A549 (cell line): ENCODE measurements around the gene SLC35F3. TPM values are rescaled to one million over a fixed set of nuclear protein-coding genes. Genes with fewer than 3 reads are reported as not detected.

Experiments
- ATAC-seq, 2 experiments: fragments of 200-7000 bp in 1 of 2; fragments of >200 bp in 1 of 2; cut with Nextera tagmentation in 1 of 2; cut with Tn5 transposase in 1 of 2; 3 replicates each; pipeline versions ENCODE4 v1.8.0 to v1.9.1; 2018 to 2020; ENCODE audit warnings: mild to moderate bottlenecking in 1 of 2, moderate library complexity in 1 of 2
- CTCF ChIA-PET: fragments of 300-600 bp; sonication (Branson Sonifier 250); formaldehyde crosslinking; extraction: SDS; loops from one replicate; lab custom pipeline; 2021; ENCODE audit warnings: antibody characterized with exemption, inconsistent platforms; lab: Yijun Ruan, JAX
- POLR2A ChIA-PET: fragments of 350-600 bp; formaldehyde crosslinking; extraction: SDS; loops from one replicate; lab custom pipeline; 2021; ENCODE audit warnings: antibody characterized with exemption, inconsistent platforms; lab: Yijun Ruan, JAX
- DNase-seq, 2 experiments: peaks; one replicate each; pipeline versions ENCODE4 v3.0.0 to v3.0.0-alpha.2; 2011 to 2016; ENCODE audit warnings: low read depth in 1 of 2, low spot score in 1 of 2
- FAIRE-seq: peaks from 2 replicates; lab custom pipeline; 2011; peaks lifted over from hg19 to GRCh38; lab: Jason Lieb, UNC
- H3K27ac ChIP-seq, 2 experiments: fragments of >200 bp; sonication (Bioruptor Twin); formaldehyde crosslinking; 3 replicates each; pipeline ENCODE4 v1.5.1; 2016 to 2017
- H3K4me1 ChIP-seq: fragments of >200 bp; sonication (Bioruptor Twin); formaldehyde crosslinking; 3 replicates; pipeline ENCODE4 v1.6.1; 2016
- H3K4me2 ChIP-seq: fragments of >200 bp; sonication (Bioruptor Twin); formaldehyde crosslinking; 3 replicates; pipeline ENCODE4 v1.6.1; 2016
- H3K4me3 ChIP-seq: fragments of >200 bp; sonication (Bioruptor Twin); formaldehyde crosslinking; 3 replicates; pipeline ENCODE4 v1.5.1; 2016
- H3K9me3 ChIP-seq: fragments of >200 bp; sonication (Bioruptor Twin); formaldehyde crosslinking; 3 replicates; pipeline ENCODE4 v1.6.1; 2016
- BCL3 ChIP-seq: fragments of >200 bp; sonication (Bioruptor Twin); formaldehyde crosslinking; IDR thresholded peaks from 3 replicates; pipeline ENCODE4 v1.6.1; 2016
- CEBPB ChIP-seq, 2 experiments: fragments of >200 bp in 1 of 2; sonication (Bioruptor Twin) in 1 of 2; formaldehyde crosslinking in 1 of 2; IDR thresholded peaks; 2 replicates each; pipeline ENCODE4 v1.6.1; 2012 to 2016
- FOSB ChIP-seq: fragments of 250-450 bp; sonication (Bioruptor Pico); IDR thresholded peaks from 2 replicates; pipeline ENCODE4 v1.5.0; 2020; ENCODE audit warnings: mild to moderate bottlenecking, moderate library complexity
- FOSL2 ChIP-seq, 2 experiments: fragments of 450-650 bp in 1 of 2; fragments of >200 bp in 1 of 2; sonication (Bioruptor Twin) in 1 of 2; formaldehyde crosslinking; IDR thresholded peaks; 2 replicates each; pipeline versions ENCODE4 v1.5.0 to v1.6.1; 2016 to 2020; ENCODE audit warnings: mild to moderate bottlenecking in 1 of 2, moderate library complexity in 1 of 2
- FOXS1 ChIP-seq: fragments of 250-450 bp; sonication (Bioruptor Pico); IDR thresholded peaks from 2 replicates; pipeline ENCODE4 v1.5.0; 2020; ENCODE audit warnings: mild to moderate bottlenecking, moderate library complexity
- GATA3 ChIP-seq: IDR thresholded peaks from 2 replicates; pipeline ENCODE4 v1.6.1; 2012; ENCODE audit warnings: borderline replicate concordance
- HDAC2 ChIP-seq: fragments of 200-600 bp; sonication (generic); IDR thresholded peaks from 2 replicates; pipeline ENCODE4 v1.6.1; 2016
- HOXB13 ChIP-seq: fragments of 250-450 bp; sonication (Bioruptor Pico); IDR thresholded peaks from 2 replicates; pipeline ENCODE4 v1.5.0; 2020; ENCODE audit warnings: low read depth, mild to moderate bottlenecking, moderate library complexity
- JUN ChIP-seq, 2 experiments: fragments of >200 bp; sonication (Bioruptor Twin); formaldehyde crosslinking; IDR thresholded peaks; 2 replicates in 1 of 2; 3 replicates in 1 of 2; pipeline ENCODE4 v1.6.1; 2016 to 2017
- JUNB ChIP-seq: fragments of >200 bp; sonication (Bioruptor Twin); formaldehyde crosslinking; IDR thresholded peaks from 2 replicates; pipeline ENCODE4 v1.6.1; 2016
- MAFK ChIP-seq: fragments of 450-650 bp; IDR thresholded peaks from 2 replicates; pipeline ENCODE4 v1.6.1; 2014; ENCODE audit not compliant: partially characterized antibody
- NFE2L2 ChIP-seq: fragments of 150-350 bp; conservative IDR thresholded peaks from 2 replicates; pipeline ENCODE4 v1.6.1; 2014; ENCODE audit warnings: low read length
- NPAS2 ChIP-seq: fragments of 250-450 bp; sonication (Bioruptor Pico); IDR thresholded peaks from 2 replicates; pipeline ENCODE4 v1.8.0; 2022; ENCODE audit warnings: mild to moderate bottlenecking, moderate library complexity, borderline replicate concordance
- NR3C1 ChIP-seq: fragments of >200 bp; sonication (Bioruptor Twin); formaldehyde crosslinking; IDR thresholded peaks from 3 replicates; pipeline ENCODE4 v1.6.1; 2017
- PBX3 ChIP-seq: IDR thresholded peaks from 2 replicates; pipeline ENCODE4 v1.6.1; 2012
- RAD21 ChIP-seq, 2 experiments: fragments of >200 bp in 1 of 2; sonication (Bioruptor Twin) in 1 of 2; formaldehyde crosslinking in 1 of 2; IDR thresholded peaks in 1 of 2; conservative IDR thresholded peaks in 1 of 2; 2 replicates in 1 of 2; 3 replicates in 1 of 2; pipeline ENCODE4 v1.6.1; 2012 to 2018; ENCODE audit warnings: inconsistent platforms in 1 of 2
- RARB ChIP-seq: fragments of 250-450 bp; sonication (Bioruptor Pico); IDR thresholded peaks from 2 replicates; pipeline ENCODE4 v1.8.0; 2021; ENCODE audit warnings: mild to moderate bottlenecking, moderate library complexity
- REST ChIP-seq: fragments of 200-600 bp; sonication (generic); IDR thresholded peaks from 2 replicates; pipeline ENCODE4 v1.6.1; 2016; ENCODE audit warnings: antibody characterized with exemption, mild to moderate bottlenecking, moderate library complexity
- SREBF2 ChIP-seq: fragments of 450-650 bp; IDR thresholded peaks from 2 replicates; pipeline ENCODE4 v1.6.1; 2014; ENCODE audit warnings: mild to moderate bottlenecking, moderate library complexity
- TFCP2L1 ChIP-seq: fragments of 250-450 bp; sonication (Bioruptor Pico); IDR thresholded peaks from 2 replicates; pipeline ENCODE4 v1.5.0; 2021; ENCODE audit warnings: mild to moderate bottlenecking
- ZFP36 ChIP-seq: fragments of 450-650 bp; IDR thresholded peaks from 2 replicates; pipeline ENCODE4 v1.6.1; 2014; ENCODE audit warnings: borderline replicate concordance; ENCODE audit not compliant: partially characterized antibody
- WGBS: methylation state at CpG from one replicate; pipeline ENCODE4 v1.1.6; 2017; ENCODE audit errors: missing lambda C conversion rate; 5-methylcytosine and 5-hydroxymethylcytosine counted together
- polyA plus RNA-seq, 4 experiments: library from polyadenylated mRNA; depleted of rRNA in 3 of 4; stranded (reverse); fragments of >200 nt; fragmentation: RNase III in 1 of 4; extraction: RNeasy Plus Mini Kit Qiagen cat#74134 plus additional on column Dnase treatment in 1 of 4; gene quantifications; 2 replicates in 3 of 4; 3 replicates in 1 of 4; pipeline ENCODE4 v1.2.3, GENCODE V29; 2011 to 2017
- TF ChIP-seq, protein P1 (sequence below): fragments of 250-450 bp; sonication (Bioruptor Pico); IDR thresholded peaks from 2 replicates; pipeline ENCODE4 v1.5.0; 2020; ENCODE audit warnings: low read depth, mild to moderate bottlenecking, moderate library complexity
- TF ChIP-seq, protein P2 (sequence below): fragments of >200 bp; sonication (Bioruptor Twin); formaldehyde crosslinking; IDR thresholded peaks from 2 replicates; pipeline ENCODE4 v1.6.1; 2016
- TF ChIP-seq, protein P3 (sequence below): fragments of 150-350 bp; IDR thresholded peaks from 2 replicates; pipeline ENCODE4 v1.6.1; 2014; ENCODE audit warnings: low read depth, mild to moderate bottlenecking, low read length

SLC35F3 gene
- polyA plus RNA-seq, 2 of the 4 experiments (the other 2 are of a cell fraction), result 5.5 to 7.8 TPM

- FAIRE-seq (no peak), DNase-seq (no peak), ATAC-seq (no peak)
- ChIA-PET POLR2A (no interaction called here), CTCF (interaction anchor here (0.7 to 2.1 kb wide), 3 partner anchors 66 to 159 kb away, joined by 3 to 10 read pairs (median 4); no protein-coding TSS in a partner anchor)
- Histone ChIP-seq H3K4me2 (no peak overlapping the region), H3K4me1 (peaks cover 18% of the 10 kb centered on the region), H3K4me3 (no peak overlapping the region), H3K27ac (peak overlapping the region in 1 of 2 experiments; percentile 14; a peak in 1 of 6 replicates), H3K9me3 (no peaks in the 10 kb centered on the region)
- TF ChIP-seq TFCP2L1 (CRISPR knock-in tag) (no peak), RARB (CRISPR knock-in tag) (no peak), GATA3 (no peak), NPAS2 (CRISPR knock-in tag) (no peak), BCL3 (no peak), NFE2L2 (no peak), SREBF2 (no peak)
- TF ChIP-seq, protein P1, sequence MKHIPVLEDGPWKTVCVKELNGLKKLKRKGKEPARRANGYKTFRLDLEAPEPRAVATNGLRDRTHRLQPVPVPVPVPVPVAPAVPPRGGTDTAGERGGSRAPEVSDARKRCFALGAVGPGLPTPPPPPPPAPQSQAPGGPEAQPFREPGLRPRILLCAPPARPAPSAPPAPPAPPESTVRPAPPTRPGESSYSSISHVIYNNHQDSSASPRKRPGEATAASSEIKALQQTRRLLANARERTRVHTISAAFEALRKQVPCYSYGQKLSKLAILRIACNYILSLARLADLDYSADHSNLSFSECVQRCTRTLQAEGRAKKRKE, result no peak
- WGBS, result 86% methylated on average over 7 of the region's 7 CpGs
Measured at GRCh38 chr1:234168061-234168724, 263.7 kb downstream of the SLC35F3 start.

- ATAC-seq (no peak), FAIRE-seq (no peak), DNase-seq (no peak)
- CTCF ChIA-PET, result interaction anchor here (0.7 to 5.1 kb wide), 2 partner anchors 65 to 142 kb away, joined by 3 to 32 read pairs; no protein-coding TSS in a partner anchor
- POLR2A ChIA-PET, result no interaction called here
- WGBS, result 89% methylated on average over 9 of the region's 9 CpGs
- Histone ChIP-seq H3K4me3 (no peak overlapping the region), H3K4me2 (no peak overlapping the region), H3K27ac (0 out of 6 replicates have a peak overlapping the region, but pooled peaks of 1 of the 2 experiments have one; percentile 5), H3K9me3 (no peaks in the 10 kb centered on the region), H3K4me1 (peaks cover 7% of the 10 kb centered on the region; the same call in 2 of the 3 replicates)
- TF ChIP-seq JUNB (no peak), ZFP36 (no peak), CEBPB (IDR thresholded peaks at IDR 0.05) (no peak), HOXB13 (no peak), PBX3 (no peak), REST (no peak), FOXS1 (CRISPR knock-in tag) (no peak), FOSB (CRISPR knock-in tag) (no peak), NFE2L2 (no peak), GATA3 (no peak), JUN (IDR thresholded peaks at IDR 0.05) (no peak), HDAC2 (no peak), MAFK (no peak), FOSL2 (IDR thresholded peaks at IDR 0.05) (no peak), FOSL2 (CRISPR knock-in tag; IDR thresholded peaks at IDR 0.05) (no peak), NR3C1 (no peak), RAD21 (conservative IDR thresholded peaks at IDR 0.05 in 1 of 2, IDR thresholded peaks at IDR 0.05 in 1 of 2) (no peak)
- TF ChIP-seq, protein P1, result no peak
- TF ChIP-seq, protein P2, sequence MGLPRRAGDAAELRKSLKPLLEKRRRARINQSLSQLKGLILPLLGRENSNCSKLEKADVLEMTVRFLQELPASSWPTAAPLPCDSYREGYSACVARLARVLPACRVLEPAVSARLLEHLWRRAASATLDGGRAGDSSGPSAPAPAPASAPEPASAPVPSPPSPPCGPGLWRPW, result no peak
- TF ChIP-seq, protein P3, sequence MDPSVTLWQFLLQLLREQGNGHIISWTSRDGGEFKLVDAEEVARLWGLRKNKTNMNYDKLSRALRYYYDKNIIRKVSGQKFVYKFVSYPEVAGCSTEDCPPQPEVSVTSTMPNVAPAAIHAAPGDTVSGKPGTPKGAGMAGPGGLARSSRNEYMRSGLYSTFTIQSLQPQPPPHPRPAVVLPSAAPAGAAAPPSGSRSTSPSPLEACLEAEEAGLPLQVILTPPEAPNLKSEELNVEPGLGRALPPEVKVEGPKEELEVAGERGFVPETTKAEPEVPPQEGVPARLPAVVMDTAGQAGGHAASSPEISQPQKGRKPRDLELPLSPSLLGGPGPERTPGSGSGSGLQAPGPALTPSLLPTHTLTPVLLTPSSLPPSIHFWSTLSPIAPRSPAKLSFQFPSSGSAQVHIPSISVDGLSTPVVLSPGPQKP, result no peak
Measured at GRCh38 chr1:234169161-234169849, 264.8 kb downstream of the SLC35F3 start.
